GM23248 (cell line): ENCODE results near the gene PDIK1L. TPM values are rescaled to one million over a fixed set of nuclear protein-coding genes. Genes with fewer than 3 reads are reported as not detected.
A peak's percentile ranks its signal among the peaks of the same experiment; 100 is the strongest.

Source experiments
- DNase-seq: peaks from one replicate; pipeline ENCODE4 v3.0.0-alpha.2; 2015
- H2AFZ ChIP-seq: fragments of 200-600 bp; sonication (generic); 2 replicates; pipeline ENCODE4 v1.6.1; 2016; ENCODE audit warnings: antibody characterized with exemption
- H3F3A ChIP-seq: fragments of 200-600 bp; sonication (generic); 2 replicates; pipeline ENCODE4 v1.6.1; 2016; ENCODE audit warnings: mild to moderate bottlenecking, antibody characterized with exemption, mixed run types; ENCODE audit not compliant: insufficient read depth
- H3K27ac ChIP-seq: fragments of 200-600 bp; sonication (generic); 2 replicates; pipeline ENCODE4 v1.5.1; 2016; ENCODE audit warnings: mild to moderate bottlenecking
- H3K27me3 ChIP-seq: fragments of 200-600 bp; sonication (generic); replicated peaks from 2 replicates; pipeline ENCODE4 v1.6.1; 2016; ENCODE audit warnings: mild to moderate bottlenecking; ENCODE audit not compliant: insufficient read depth
- H3K36me3 ChIP-seq: fragments of 200-600 bp; sonication (generic); 2 replicates; pipeline ENCODE4 v1.6.1; 2016; ENCODE audit warnings: low read depth, mild to moderate bottlenecking
- H3K4me1 ChIP-seq: fragments of 200-600 bp; sonication (generic); 2 replicates; pipeline ENCODE4 v1.6.1; 2016; ENCODE audit warnings: mild to moderate bottlenecking; ENCODE audit not compliant: insufficient read depth
- H3K4me2 ChIP-seq: fragments of 200-600 bp; sonication (generic); one replicate; pipeline ENCODE4 v1.6.1; 2016; ENCODE audit warnings: mild to moderate bottlenecking; ENCODE audit not compliant: unreplicated experiment
- H3K4me3 ChIP-seq: fragments of 200-600 bp; sonication (generic); 2 replicates; pipeline ENCODE4 v1.5.1; 2016; ENCODE audit warnings: mild to moderate bottlenecking
- H3K79me2 ChIP-seq: fragments of 200-600 bp; sonication (generic); 2 replicates; pipeline ENCODE4 v1.6.1; 2016; ENCODE audit warnings: mild to moderate bottlenecking; ENCODE audit not compliant: insufficient read depth
- H3K9ac ChIP-seq: fragments of 200-600 bp; sonication (generic); 2 replicates; pipeline ENCODE4 v1.6.1; 2016; ENCODE audit warnings: mild to moderate bottlenecking
- H3K9me2 ChIP-seq: fragments of 200-600 bp; sonication (generic); 2 replicates; pipeline ENCODE4 v1.6.1; 2016; ENCODE audit warnings: mixed run types, mild to moderate bottlenecking, moderate library complexity; ENCODE audit not compliant: insufficient read depth
- H3K9me3 ChIP-seq: fragments of 200-600 bp; sonication (generic); one replicate; pipeline ENCODE4 v1.6.1; 2017; ENCODE audit warnings: low read depth
- H4K20me1 ChIP-seq: fragments of 200-600 bp; sonication (generic); 2 replicates; pipeline ENCODE4 v1.6.0; 2016; ENCODE audit not compliant: insufficient read depth
- EZH2 ChIP-seq: fragments of 200-600 bp; sonication (generic); IDR thresholded peaks from 2 replicates; pipeline ENCODE4 v1.6.1; 2018; ENCODE audit warnings: antibody characterized with exemption, mild to moderate bottlenecking; ENCODE audit not compliant: insufficient read depth, poor library complexity, severe bottlenecking
- EZH2phosphoT487 ChIP-seq: fragments of 200-600 bp; sonication (generic); IDR thresholded peaks from 2 replicates; pipeline ENCODE4 v1.6.1; 2018; ENCODE audit warnings: antibody characterized with exemption, moderate library complexity, mild to moderate bottlenecking, low read depth; ENCODE audit not compliant: insufficient read depth
- WGBS, 2 experiments: methylation state at CpG; one replicate each; pipeline ENCODE4 v1.1.6; 2015 to 2017; ENCODE audit warnings: low lambda C conversion rate in 2 of 2, low coverage in 1 of 2; ENCODE audit errors: missing lambda C conversion rate in 2 of 2; 5-methylcytosine and 5-hydroxymethylcytosine counted together
- in situ Hi-C: fragments of 300-500 bp; cut with MboI; formaldehyde crosslinking; loops from 2 replicates; pipeline ENCODE4 v1.15.0; 2020
- polyA plus RNA-seq: library from polyadenylated mRNA; unstranded; fragments of >200 nt; fragmentation: Nextera tagmentation; extraction: Ambion mirVana; gene quantifications from 2 replicates; pipeline ENCODE4 v1.2.1, GENCODE V29; 2016
- total RNA-seq: library from RNA; depleted of rRNA; stranded (reverse); fragments of >200 nt; shearing (Covaris generic); gene quantifications from 2 replicates; pipeline ENCODE4 v1.2.3, GENCODE V29; 2014; rRNA removed

Gene PDIK1L
- total RNA-seq (6.6 and 6.8 TPM in 2 replicates), polyA plus RNA-seq (2.9 and 3.5 TPM in 2 replicates)

- Histone ChIP-seq H4K20me1 (no peaks in the 10 kb centered on the region; the same call in 1 of the 2 replicates), H3K79me2 (peaks cover 27% of the 10 kb centered on the region), H3K9me2 (no peaks in the 10 kb centered on the region), H3K4me2 (peak within 1 kb of the TSS; percentile 96), H3K9ac (peak within 1 kb of the TSS; percentile 88), H3F3A (no peaks in the 10 kb centered on the region), H3K27me3 (no peaks in the 10 kb centered on the region), H3K36me3 (no peaks in the 10 kb centered on the region), H3K4me3 (peak within 1 kb of the TSS; percentile 94), H3K9me3 (no peaks in the 10 kb centered on the region), H3K27ac (peak within 1 kb of the TSS; percentile 57), H2AFZ (peak within 1 kb of the TSS; percentile 98), H3K4me1 (peaks cover 4% of the 10 kb centered on the region; the same call in 1 of the 2 replicates)
- WGBS, 2 experiments = 1 to 2% methylated on average over 42 to 68 of the region's 96 CpGs
- peak; percentile 97 for DNase-seq
- no peak for TF ChIP-seq EZH2phosphoT487
- no peak for TF ChIP-seq EZH2
- in situ Hi-C loops = no loop called here
Measured at GRCh38 chr1:26111530-26112406, at the start of gene PDIK1L. PDIK1L (plus strand) TSS chr1:26111824; CDS start chr1:26114309, 2,485 bp downstream.

GRCh38 chr1:26064553-26064952 is 47.1 kb upstream of the PDIK1L start:
- Histone ChIP-seq H3K36me3 (no peaks in the 10 kb centered on the region), H3K79me2 (no peaks in the 10 kb centered on the region), H3K4me2 (no peak overlapping the region), H3K4me1 (no peaks in the 10 kb centered on the region), H3K9me3 (no peaks in the 10 kb centered on the region), H3F3A (no peaks in the 10 kb centered on the region), H3K4me3 (no peak overlapping the region), H2AFZ (no peak overlapping the region), H4K20me1 (no peaks in the 10 kb centered on the region), H3K9ac (no peak overlapping the region), H3K9me2 (no peaks in the 10 kb centered on the region), H3K27me3 (peaks cover 34% of the 10 kb centered on the region), H3K27ac (no peak overlapping the region)
- TF ChIP-seq EZH2phosphoT487 (no peak), EZH2 (no peak)
- in situ Hi-C loops = no loop called here
- 80 to 87% methylated on average over 3 of the region's 3 CpGs for WGBS, 2 experiments
- no peak for DNase-seq

GRCh38 chr1:26066160-26066559 is 45.5 kb upstream of the PDIK1L start:
- WGBS, 2 experiments = 66% methylated on average over 15 of the region's 15 CpGs
- no peak overlapping the region for H2AFZ ChIP-seq
- H3K9me3 ChIP-seq = no peaks in the 10 kb centered on the region
- peaks cover 42% of the 10 kb centered on the region for H3K27me3 ChIP-seq
- H3K4me3 ChIP-seq = no peak overlapping the region
- H3K9me2 ChIP-seq = no peaks in the 10 kb centered on the region
- H3K79me2 ChIP-seq = no peaks in the 10 kb centered on the region
- H4K20me1 ChIP-seq = no peaks in the 10 kb centered on the region
- H3F3A ChIP-seq = no peaks in the 10 kb centered on the region
- H3K9ac ChIP-seq = no peak overlapping the region
- H3K36me3 ChIP-seq = no peaks in the 10 kb centered on the region
- in situ Hi-C loops = no loop called here
- no peaks in the 10 kb centered on the region for H3K4me1 ChIP-seq
- no peak overlapping the region for H3K27ac ChIP-seq
- no peak for DNase-seq
- TF ChIP-seq EZH2 (no peak), EZH2phosphoT487 (no peak)
- no peak overlapping the region for H3K4me2 ChIP-seq

- Histone ChIP-seq H3K9me3 (no peaks in the 10 kb centered on the region), H4K20me1 (no peaks in the 10 kb centered on the region), H3K27me3 (peaks cover 39% of the 10 kb centered on the region), H3F3A (no peaks in the 10 kb centered on the region), H3K36me3 (no peaks in the 10 kb centered on the region), H3K9ac (no peak overlapping the region), H3K4me2 (no peak overlapping the region), H3K4me1 (no peaks in the 10 kb centered on the region), H3K9me2 (no peaks in the 10 kb centered on the region), H3K79me2 (no peaks in the 10 kb centered on the region), H2AFZ (no peak overlapping the region), H3K27ac (no peak overlapping the region), H3K4me3 (no peak overlapping the region)
- TF ChIP-seq EZH2 (no peak), EZH2phosphoT487 (no peak)
- WGBS, 2 experiments = 28 to 30% methylated on average over 3 to 4 of the region's 4 CpGs
- in situ Hi-C loops = no loop called here
- no peak for DNase-seq
Measured at GRCh38 chr1:26066857-26067256, 44.8 kb upstream of the PDIK1L start.
